Measurements from ENCODE around the gene MS4A15. TPM values are rescaled to one million over a fixed set of nuclear protein-coding genes. Genes with fewer than 3 reads are reported as not detected.

MS4A15 gene
- total RNA-seq, 1 donor from 2014 or later = not detected

DNA sequence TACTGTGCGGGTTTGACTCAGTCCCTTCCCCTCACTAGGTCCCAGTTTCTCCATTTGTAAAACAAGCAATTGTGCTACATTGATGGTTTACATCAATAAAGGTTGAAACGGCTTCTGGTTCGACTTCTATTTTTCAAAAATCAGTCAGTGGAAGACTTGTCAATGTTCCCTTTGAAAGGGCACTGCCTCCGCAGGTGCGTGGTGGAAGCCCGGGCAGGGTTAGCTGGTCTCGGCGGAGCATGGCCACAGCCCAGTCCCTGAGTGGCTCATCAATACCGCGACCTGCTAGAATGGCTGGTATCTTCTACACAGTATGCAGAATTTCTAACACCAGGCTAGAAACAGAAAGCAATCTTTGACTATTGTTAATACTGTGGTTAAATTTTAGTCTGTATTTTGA lies 44.5 kb downstream of the MS4A15 start:
- H3K36me3 ChIP-seq (ENCODE audit: control insufficient read depth, insufficient read depth, low read length) = no peaks in the 10 kb centered on the region
- TF ChIP-seq CTCF (IDR thresholded peaks at IDR 0.05; ENCODE audit: insufficient read depth, low read length, severe bottlenecking) = no peak
- H3K27me3 ChIP-seq (ENCODE audit: control insufficient read depth, insufficient read depth, low read length) = no peaks in the 10 kb centered on the region
- FAIRE-seq (no peak), DNase-seq (ENCODE audit: low read depth) (no peak)
- H3K4me3 ChIP-seq (ENCODE audit: low read depth, low read length) = no peak overlapping the region

- Histone ChIP-seq H3K4me3 (ENCODE audit: low read depth, low read length) (no peak overlapping the region), H3K36me3 (ENCODE audit: control insufficient read depth, insufficient read depth, low read length) (no peaks in the 10 kb centered on the region), H3K27me3 (ENCODE audit: control insufficient read depth, insufficient read depth, low read length) (no peaks in the 10 kb centered on the region)
- FAIRE-seq = no peak
- TF ChIP-seq CTCF (IDR thresholded peaks at IDR 0.05; ENCODE audit: insufficient read depth, low read length, severe bottlenecking) = no peak
- DNase-seq (ENCODE audit: low read depth) = no peak
Measured at GRCh38 chr11:60803273-60803936, 46.7 kb downstream of the MS4A15 start.

- DNase-seq (ENCODE audit: low read depth) (no peak), FAIRE-seq (no peak)
- no peak for TF ChIP-seq CTCF (IDR thresholded peaks at IDR 0.05; ENCODE audit: insufficient read depth, low read length, severe bottlenecking)
- Histone ChIP-seq H3K27me3 (ENCODE audit: control insufficient read depth, insufficient read depth, low read length) (no peaks in the 10 kb centered on the region), H3K4me3 (ENCODE audit: low read depth, low read length) (no peak overlapping the region), H3K36me3 (ENCODE audit: control insufficient read depth, insufficient read depth, low read length) (no peaks in the 10 kb centered on the region)
Measured at GRCh38 chr11:60809249-60809648, 52.6 kb downstream of the MS4A15 start.

GRCh38 chr11:60809691-60810090 lies 53.0 kb downstream of the MS4A15 start:
- DNase-seq (ENCODE audit: low read depth) = no peak
- FAIRE-seq = no peak
- Histone ChIP-seq H3K27me3 (ENCODE audit: control insufficient read depth, insufficient read depth, low read length) (no peaks in the 10 kb centered on the region), H3K36me3 (ENCODE audit: control insufficient read depth, insufficient read depth, low read length) (no peaks in the 10 kb centered on the region), H3K4me3 (ENCODE audit: low read depth, low read length) (no peak overlapping the region)
- TF ChIP-seq CTCF (IDR thresholded peaks at IDR 0.05; ENCODE audit: insufficient read depth, low read length, severe bottlenecking) = no peak

- TF ChIP-seq CTCF (IDR thresholded peaks at IDR 0.05; ENCODE audit: insufficient read depth, low read length, severe bottlenecking) = no peak
- DNase-seq (ENCODE audit: low read depth) = no peak
Measured at GRCh38 chr11:60810151-60810550, 53.5 kb downstream of the MS4A15 start.

DNA sequence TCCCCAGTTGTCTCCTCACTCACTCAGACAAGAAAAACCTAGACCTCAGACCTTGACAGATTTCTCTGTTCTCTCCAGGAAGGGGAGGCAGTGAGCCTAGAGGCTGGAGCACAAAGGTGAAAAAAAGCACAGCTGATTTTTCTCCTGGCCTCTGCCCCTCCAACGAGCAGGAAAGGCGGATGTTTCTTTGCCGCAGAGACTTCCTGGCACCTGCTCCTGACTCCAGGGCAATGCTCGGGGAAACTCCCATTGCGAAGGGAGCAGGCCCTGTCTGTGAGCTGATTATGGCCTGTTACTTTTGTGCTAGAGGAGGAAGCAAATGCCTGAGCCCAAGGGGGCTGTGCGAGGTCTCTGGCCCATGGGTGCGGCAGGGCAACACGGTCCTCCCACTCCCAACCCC lies 53.9 kb downstream of the MS4A15 start:
- no peak for FAIRE-seq
- no peak overlapping the region for H3K4me3 ChIP-seq (ENCODE audit: low read depth, low read length)

More at GRCh38 chr11:60810151-60810550, 53.5 kb downstream of the MS4A15 start:
- no peak overlapping the region for H3K4me3 ChIP-seq (ENCODE audit: low read depth, low read length)
- FAIRE-seq = no peak
- H3K36me3 ChIP-seq (ENCODE audit: control insufficient read depth, insufficient read depth, low read length) = no peaks in the 10 kb centered on the region
- H3K27me3 ChIP-seq (ENCODE audit: control insufficient read depth, insufficient read depth, low read length) = no peaks in the 10 kb centered on the region

More for the DNA sequence above, 53.9 kb downstream of the MS4A15 start:
- Histone ChIP-seq H3K36me3 (ENCODE audit: control insufficient read depth, insufficient read depth, low read length) (no peaks in the 10 kb centered on the region), H3K27me3 (ENCODE audit: control insufficient read depth, insufficient read depth, low read length) (no peaks in the 10 kb centered on the region)
- TF ChIP-seq CTCF (IDR thresholded peaks at IDR 0.05; ENCODE audit: insufficient read depth, low read length, severe bottlenecking) = no peak
- no peak for DNase-seq (ENCODE audit: low read depth)

All from bronchial epithelial cell (primary cell).